Neural cell (in vitro differentiated cells): ENCODE measurements around the gene MYO10.

Experiments
- EP300 ChIP-seq: fragments of 450-650 bp; conservative IDR thresholded peaks from 2 replicates; pipeline ENCODE4 v1.6.1; 2014; ENCODE audit warnings: antibody characterized with exemption, mild to moderate bottlenecking, moderate library complexity; ENCODE audit not compliant: poor library complexity, severe bottlenecking
- EZH2 ChIP-seq: fragments of 200-600, 300-800 bp; shearing (Covaris generic), sonication (generic); IDR thresholded peaks from 2 replicates; pipeline ENCODE4 v1.6.1; 2014; ENCODE audit warnings: antibody characterized with exemption, low read length, borderline replicate concordance, mild to moderate bottlenecking; ENCODE audit not compliant: insufficient read depth, poor library complexity, severe bottlenecking
- REST ChIP-seq: IDR thresholded peaks from 2 replicates; pipeline ENCODE4 v1.6.1; 2012; ENCODE audit warnings: borderline replicate concordance
- TF ChIP-seq, protein P1 (sequence below): fragments of 450-650 bp; IDR thresholded peaks from 2 replicates; pipeline ENCODE4 v1.5.1; 2014; ENCODE audit warnings: antibody characterized with exemption, mild to moderate bottlenecking, moderate library complexity; ENCODE audit not compliant: poor library complexity, severe bottlenecking

- TF ChIP-seq REST (no peak), EP300 (no peak), EZH2 (no peak)
- TF ChIP-seq, protein P1, sequence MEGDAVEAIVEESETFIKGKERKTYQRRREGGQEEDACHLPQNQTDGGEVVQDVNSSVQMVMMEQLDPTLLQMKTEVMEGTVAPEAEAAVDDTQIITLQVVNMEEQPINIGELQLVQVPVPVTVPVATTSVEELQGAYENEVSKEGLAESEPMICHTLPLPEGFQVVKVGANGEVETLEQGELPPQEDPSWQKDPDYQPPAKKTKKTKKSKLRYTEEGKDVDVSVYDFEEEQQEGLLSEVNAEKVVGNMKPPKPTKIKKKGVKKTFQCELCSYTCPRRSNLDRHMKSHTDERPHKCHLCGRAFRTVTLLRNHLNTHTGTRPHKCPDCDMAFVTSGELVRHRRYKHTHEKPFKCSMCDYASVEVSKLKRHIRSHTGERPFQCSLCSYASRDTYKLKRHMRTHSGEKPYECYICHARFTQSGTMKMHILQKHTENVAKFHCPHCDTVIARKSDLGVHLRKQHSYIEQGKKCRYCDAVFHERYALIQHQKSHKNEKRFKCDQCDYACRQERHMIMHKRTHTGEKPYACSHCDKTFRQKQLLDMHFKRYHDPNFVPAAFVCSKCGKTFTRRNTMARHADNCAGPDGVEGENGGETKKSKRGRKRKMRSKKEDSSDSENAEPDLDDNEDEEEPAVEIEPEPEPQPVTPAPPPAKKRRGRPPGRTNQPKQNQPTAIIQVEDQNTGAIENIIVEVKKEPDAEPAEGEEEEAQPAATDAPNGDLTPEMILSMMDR: no peak
These were observed 3.7 kb downstream of the MYO10 start for GRCh38 chr5:16932401-16932800.
